Stimulated activated CD8-positive, alpha-beta memory T cell treated with anti-CD3 and anti-CD28 coated beads, Interleukin-2, amount 100 ng/mL, for 48 hours (primary cell): ENCODE data around the gene CD180.
"Not testable (repeated sequence)": the region's sequence is repeated elsewhere in the genome, so short reads cannot be mapped to it uniquely, and the experiment has no call there.

Experiments used
- DNase-seq, 2 donors: peaks; one replicate each; pipeline ENCODE4 v3.0.0-alpha.2; 2020; ENCODE audit warnings: low read depth in 2 of 2

CD180 gene

DNA sequence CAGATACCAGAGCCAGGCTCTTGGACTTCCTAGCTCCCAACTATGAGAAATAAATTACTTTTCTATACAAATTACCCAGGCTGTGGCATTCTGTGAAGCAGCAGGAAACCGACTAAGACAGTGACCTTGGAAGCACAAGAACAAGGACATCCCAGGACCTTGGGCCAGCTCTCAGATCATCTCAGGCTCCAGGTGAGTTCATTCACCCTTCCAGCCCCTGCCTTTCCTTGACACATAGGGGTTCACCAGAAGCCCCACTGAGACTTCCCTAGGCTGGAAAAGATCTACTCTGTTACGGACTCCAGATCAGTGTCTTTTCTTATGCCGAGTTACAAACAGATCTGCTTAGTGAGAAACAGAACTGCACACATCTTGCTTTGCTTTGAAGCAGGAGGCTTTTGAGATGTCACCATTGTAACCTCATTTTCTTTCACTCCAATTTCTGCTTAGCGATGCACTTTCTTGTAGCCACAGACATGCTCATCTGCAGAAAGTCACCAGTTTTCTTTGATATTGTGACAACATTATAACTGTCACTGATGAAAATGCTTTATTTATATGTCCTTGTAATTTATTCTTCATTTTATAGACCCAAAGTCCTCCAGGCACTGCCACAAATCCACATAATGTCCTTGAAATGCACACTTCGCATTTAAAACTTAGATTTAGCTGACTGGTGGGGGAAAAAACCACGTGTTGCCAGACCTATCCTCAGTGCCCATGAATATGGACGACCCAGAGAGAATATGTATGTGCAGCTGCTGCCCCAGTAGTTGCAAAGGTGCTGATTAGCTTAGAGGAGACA is 8.1 kb downstream of the CD180 start:
- no peak for DNase-seq

DNA sequence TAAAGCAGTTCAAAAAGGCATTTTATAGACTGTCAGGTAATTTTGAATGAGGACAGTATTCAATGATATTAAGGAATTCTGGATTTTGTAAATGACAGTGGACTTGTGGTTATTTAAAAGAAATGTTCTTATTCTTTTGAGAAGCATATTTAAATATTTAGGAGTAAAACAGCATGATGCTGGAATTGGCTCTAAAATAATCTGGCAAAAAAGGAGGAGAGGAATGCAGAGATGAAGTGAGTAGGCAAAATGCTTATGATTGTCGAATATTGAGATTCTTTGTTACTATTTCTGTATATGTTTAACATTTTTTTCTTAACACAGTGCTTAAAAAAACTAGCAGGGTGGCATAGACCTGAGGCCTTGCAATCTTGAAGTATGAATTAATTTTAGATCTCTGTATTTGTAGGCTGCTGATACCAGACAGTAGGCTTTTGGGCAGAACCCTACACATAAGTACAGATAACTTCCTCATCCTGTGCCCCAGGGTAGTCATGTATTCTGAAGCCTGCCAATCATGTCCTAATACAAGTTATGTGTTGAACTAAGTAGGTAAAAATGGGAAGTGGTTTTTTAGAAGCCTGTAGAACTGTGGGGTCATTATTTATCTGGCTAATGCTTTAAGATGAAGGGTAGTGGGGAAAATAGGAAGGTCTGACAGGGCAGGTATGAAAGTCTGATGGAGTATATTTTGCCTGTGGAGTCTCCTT is 9.4 kb downstream of the CD180 start:
- DNase-seq: no peak

- DNase-seq: no peak
Observed at GRCh38 chr5:67183859-67184258, 12.7 kb downstream of the CD180 start.

GRCh38 chr5:67182301-67182790 is 14.3 kb downstream of the CD180 start:
- no peak for DNase-seq

DNA sequence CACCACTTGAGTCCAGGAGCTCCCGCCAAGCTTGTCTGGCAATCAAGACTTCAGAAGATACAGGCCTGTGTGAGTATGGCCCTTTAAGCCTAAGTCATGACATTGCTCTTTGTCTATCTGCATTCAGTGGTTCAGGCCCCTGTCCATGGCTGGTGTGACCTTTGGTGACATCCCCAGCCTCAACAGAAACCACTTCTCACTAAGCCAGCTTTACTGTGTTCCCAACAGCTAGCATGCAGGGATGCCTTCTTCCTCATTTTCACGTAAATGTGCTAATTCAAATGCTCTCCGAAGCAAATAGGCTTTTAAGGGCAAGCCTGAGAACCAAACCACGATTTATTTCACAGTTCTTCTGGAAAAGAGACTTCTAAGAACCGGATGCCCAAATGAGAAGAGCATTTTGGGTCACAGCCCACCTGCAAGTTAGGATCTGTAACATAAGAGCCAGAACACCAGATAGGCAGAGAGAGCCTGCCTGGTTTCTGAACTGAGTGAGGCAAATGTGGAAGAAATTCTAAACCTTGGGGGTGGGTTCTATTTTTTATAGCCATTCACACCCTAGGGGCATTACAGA is 14.9 kb downstream of the CD180 start:
- DNase-seq: no peak

DNA sequence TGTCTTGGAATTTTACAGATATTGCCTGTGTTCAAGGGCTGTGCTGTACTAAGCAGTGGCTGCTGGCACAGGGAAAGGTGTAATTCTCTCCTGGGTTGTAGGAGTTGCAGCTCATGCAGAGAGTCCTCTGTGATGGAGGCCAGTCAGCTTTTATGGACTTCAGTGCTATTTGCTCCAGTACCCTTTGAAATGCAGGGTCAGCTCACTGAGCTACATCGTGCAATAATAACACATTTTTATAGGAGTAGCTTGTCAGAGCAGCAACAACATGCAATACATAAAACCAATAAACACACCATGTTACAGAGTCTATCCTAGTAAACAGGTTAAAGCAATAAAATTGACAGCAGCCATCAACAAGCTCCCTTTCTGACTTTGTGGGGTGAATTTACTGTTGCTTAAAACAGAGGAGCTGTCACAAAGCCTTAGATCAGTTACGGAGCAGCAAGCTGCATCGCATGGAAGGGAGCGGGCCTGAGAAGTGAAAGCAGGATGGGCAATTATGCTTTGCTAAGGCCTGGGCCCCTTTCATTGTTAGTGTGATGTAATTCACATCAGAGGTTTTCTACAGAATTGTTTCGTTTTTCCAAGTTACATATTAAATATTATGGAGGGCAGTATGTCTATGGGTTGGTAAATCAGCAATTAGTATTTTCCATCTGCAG is 16.8 kb downstream of the CD180 start:
- DNase-seq: no peak

- no peak for DNase-seq
Observed at GRCh38 chr5:67178966-67179365, 17.6 kb downstream of the CD180 start.

GRCh38 chr5:67178085-67178484 is 18.5 kb downstream of the CD180 start:
- no peak for DNase-seq

- no peak for DNase-seq
Observed at GRCh38 chr5:67176936-67177335, 19.7 kb downstream of the CD180 start.

- no peak for DNase-seq
Observed at GRCh38 chr5:67173959-67174358, 22.6 kb downstream of the CD180 start.

DNA sequence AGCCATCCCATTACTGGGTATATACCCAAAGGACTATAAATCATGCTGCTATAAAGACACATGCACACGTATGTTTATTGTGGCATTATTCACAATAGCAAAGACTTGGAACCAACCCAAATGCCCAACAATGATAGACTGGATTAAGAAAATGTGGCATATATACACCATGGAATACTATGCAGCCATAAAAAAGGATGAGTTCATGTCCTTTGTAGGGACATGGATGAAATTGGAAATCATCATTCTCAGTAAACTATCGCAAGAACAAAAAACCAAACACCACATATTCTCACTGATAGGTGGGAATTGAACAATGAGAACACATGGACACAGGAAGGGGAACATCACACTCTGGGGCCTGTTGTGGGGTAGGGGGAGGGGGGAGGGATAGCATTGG is 23.2 kb downstream of the CD180 start:
- DNase-seq: not testable (repeated sequence)

GRCh38 chr5:67170767-67171166 is 25.8 kb downstream of the CD180 start:
- DNase-seq: no peak

DNA sequence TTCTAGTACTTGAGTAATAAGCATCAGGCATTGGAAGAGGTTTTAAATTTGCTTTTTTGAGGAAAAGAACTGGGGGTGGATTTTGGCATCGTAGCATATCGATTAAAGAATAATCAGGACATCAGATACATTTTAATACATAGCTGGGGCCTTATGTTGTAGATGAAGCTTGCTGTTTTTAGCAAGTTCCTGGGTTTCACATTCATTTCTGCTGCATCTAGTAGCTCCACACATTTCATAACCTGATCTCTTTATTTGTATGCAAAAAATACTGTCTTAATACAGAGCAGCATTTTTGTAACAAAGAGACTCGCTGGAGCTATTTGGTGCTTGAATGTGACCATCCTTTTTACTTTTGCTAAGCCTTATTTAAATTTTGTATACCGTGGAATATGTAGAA is 28.5 kb downstream of the CD180 start:
- DNase-seq: no peak

- DNase-seq: peak; percentile 48 to 66
Observed at GRCh38 chr5:67166460-67167285, 29.9 kb downstream of the CD180 start.

GRCh38 chr5:67165526-67166459 is 30.8 kb downstream of the CD180 start:
- peak; percentile 56 to 69 for DNase-seq

DNA sequence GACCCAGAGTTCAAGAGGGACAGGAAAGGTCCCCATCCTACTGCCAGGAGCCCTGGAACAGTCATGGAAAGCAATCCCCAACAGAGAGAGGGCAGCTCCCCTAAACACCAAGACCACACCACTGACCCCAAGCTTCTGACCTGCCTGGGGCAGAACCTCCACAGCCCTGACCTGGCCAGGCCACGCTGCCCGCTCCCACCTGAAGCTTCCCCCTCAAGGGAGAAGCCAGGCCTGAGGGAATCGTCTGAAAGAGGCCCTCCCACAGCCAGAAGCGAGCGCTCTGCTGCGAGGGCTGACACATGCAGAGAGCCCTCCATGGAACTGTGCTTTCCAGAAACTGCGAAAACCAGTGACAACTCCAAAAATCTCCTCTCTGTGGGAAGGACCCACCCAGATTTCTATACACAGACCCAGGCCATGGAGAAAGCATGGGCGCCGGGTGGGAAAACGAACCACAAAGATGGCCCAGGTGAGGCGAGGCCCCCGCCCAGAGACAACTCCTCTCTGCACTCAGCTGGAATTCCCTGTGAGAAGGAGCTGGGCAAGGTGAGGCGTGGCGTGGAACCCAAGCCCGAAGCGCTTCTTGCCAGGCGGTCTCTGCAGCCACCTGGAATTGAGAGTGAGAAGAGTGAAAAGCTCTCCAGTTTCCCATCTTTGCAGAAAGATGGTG is 31.6 kb downstream of the CD180 start:
- no peak for DNase-seq

- DNase-seq: no peak
Observed at GRCh38 chr5:67163863-67164595, 32.6 kb downstream of the CD180 start.

- no peak for DNase-seq
Observed at GRCh38 chr5:67163231-67163756, 33.3 kb downstream of the CD180 start.

DNA sequence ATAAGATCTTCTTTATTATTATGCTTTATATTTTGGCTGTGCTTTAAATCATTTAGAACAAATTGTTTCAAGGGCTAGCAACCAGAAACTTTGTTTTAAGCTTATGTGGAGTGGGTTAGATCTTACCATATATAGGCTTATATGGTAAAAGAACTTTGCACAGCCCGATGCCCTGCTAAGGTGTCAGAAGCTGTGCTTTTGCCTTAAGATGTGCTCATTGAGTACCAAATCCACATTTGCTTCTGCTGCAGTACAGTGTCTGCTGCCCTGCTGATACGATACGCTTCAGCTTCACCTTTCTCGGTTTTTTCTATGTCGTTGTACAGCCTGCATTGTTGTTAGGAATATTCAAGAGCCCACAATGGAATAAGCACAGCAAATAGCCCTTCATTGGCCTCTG is 34.8 kb downstream of the CD180 start:
- DNase-seq: no peak
